ENCODE measurements around the gene STAT1. TPM values are rescaled to one million over a fixed set of nuclear protein-coding genes. Genes with fewer than 3 reads are reported as not detected.
"Not testable (repeated sequence)": the region's sequence is repeated elsewhere in the genome, so short reads cannot be mapped to it uniquely, and the experiment has no call there.

The STAT1 gene
- total RNA-seq, 4 donors from 2014 or later = 46.5 to 108 (median 67.2) TPM

DNA sequence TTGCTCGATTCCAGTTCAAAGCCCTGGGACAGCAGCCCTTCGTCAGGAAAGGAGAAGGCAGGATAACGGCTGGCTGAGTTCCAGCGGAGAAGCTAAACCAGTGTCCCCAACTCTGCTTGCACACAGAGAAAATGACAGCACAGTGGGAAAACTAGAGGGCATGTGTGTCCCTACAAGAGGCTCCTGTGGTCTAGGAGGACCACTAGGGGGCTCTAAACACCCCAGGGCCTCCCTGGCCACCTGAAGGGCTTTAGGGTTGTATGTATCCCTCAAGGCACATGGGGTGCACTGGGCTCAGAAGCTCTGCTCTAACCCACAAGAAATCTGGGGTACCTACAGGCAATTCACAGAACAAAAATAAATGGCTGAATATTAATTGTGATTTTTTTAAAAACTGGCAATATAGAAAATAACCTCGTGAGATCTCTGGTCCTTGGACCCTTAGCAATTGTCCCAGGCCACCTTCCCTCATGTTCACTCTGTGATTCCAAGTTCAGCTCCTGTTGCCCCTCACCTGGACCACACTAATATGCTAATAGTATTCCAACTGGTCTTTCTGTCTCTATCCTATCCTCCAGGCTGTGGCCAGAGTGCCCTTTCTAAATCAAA, 17.5 kb downstream of the STAT1 start:
- H3K4me1 ChIP-seq = no peaks in the 10 kb centered on the region
- no peak overlapping the region for H3K4me3 ChIP-seq
- no peaks in the 10 kb centered on the region for H3K27me3 ChIP-seq
- DNase-seq = no peak
- no peaks in the 10 kb centered on the region for H3K9me3 ChIP-seq
- no peak for TF ChIP-seq POLR2A (IDR thresholded peaks at IDR 0.05)
- TF ChIP-seq, protein P1, sequence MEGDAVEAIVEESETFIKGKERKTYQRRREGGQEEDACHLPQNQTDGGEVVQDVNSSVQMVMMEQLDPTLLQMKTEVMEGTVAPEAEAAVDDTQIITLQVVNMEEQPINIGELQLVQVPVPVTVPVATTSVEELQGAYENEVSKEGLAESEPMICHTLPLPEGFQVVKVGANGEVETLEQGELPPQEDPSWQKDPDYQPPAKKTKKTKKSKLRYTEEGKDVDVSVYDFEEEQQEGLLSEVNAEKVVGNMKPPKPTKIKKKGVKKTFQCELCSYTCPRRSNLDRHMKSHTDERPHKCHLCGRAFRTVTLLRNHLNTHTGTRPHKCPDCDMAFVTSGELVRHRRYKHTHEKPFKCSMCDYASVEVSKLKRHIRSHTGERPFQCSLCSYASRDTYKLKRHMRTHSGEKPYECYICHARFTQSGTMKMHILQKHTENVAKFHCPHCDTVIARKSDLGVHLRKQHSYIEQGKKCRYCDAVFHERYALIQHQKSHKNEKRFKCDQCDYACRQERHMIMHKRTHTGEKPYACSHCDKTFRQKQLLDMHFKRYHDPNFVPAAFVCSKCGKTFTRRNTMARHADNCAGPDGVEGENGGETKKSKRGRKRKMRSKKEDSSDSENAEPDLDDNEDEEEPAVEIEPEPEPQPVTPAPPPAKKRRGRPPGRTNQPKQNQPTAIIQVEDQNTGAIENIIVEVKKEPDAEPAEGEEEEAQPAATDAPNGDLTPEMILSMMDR (IDR thresholded peaks at IDR 0.05) = peak; percentile 5 to 54 (median 40)
- H3K36me3 ChIP-seq = peaks cover 0 to 94% (median 3%) of the 10 kb centered on the region in 3 donors
- no peak overlapping the region for H3K27ac ChIP-seq

DNA sequence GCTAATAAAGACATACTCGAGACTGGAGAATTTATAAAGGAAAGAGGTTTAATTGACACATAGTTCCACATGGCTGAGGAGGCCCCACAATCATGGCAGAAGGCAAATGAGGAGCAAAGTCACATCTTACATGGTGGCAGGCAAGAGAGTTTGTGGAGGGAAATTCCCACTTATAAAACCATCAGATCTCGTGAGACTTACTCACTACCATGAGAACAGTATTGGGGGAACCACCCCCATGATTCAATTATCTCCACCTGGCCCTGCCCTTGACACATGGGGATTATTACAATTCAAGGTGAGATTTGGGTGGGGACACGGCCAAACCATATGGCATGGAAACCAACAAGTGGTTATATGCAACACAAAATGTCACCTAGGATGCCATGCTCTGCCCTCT, 18.7 kb downstream of the STAT1 start:
- H3K4me1 ChIP-seq, H3K9me3 ChIP-seq, H3K4me3 ChIP-seq, H3K27ac ChIP-seq, H3K27me3 ChIP-seq, DNase-seq: not testable (repeated sequence)
- H3K36me3 ChIP-seq = peaks cover 0 to 94% (median 8%) of the 10 kb centered on the region in 3 donors

DNA sequence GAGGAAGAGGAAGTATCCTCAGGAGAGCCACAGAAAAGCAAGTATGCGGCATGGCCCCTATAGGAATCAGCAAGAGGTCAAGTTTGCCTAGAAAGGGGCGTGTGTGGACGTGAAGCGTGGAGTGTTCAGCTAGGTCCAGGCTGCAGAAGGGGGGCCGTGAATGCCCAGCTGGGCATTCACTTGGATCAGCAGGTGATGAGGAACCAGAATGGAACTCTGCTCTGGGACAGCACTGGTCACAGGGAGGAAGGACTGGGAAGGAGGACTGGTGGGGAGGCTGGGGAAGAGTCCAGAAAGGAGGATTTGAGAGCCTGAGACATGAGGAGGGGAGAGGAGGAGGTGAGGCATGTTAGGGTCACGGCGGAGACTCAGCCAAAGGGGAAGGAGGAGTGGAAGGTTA, 19.8 kb downstream of the STAT1 start:
- DNase-seq = no peak
- Histone ChIP-seq H3K4me3 (no peak overlapping the region), H3K36me3 (peaks cover 0 to 94% (median 8%) of the 10 kb centered on the region in 3 donors)

DNA sequence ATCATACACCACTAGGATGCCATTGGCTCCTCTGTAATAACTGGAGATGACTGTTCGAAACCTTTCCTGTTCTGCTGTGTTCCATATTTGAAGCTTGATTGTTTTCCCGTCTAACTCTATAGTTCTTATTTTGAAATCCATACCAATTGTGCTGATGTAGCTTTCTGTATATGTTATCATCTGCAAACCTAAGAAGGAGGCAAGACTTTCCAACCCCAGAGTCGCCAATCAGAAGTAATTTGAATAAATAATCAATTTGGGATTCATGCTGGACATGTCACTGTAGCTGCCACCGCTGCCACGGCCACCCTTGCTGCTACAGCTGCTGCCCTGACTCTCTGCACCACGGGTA, 20.7 kb downstream of the STAT1 start:
- Histone ChIP-seq H3K4me1 (no peaks in the 10 kb centered on the region), H3K9me3 (no peaks in the 10 kb centered on the region), H3K27me3 (no peaks in the 10 kb centered on the region), H3K27ac (no peak overlapping the region), H3K36me3 (peaks cover 0 to 94% (median 8%) of the 10 kb centered on the region in 3 donors), H3K4me3 (no peak overlapping the region)
- no peak for TF ChIP-seq POLR2A (IDR thresholded peaks at IDR 0.05)
- TF ChIP-seq, protein P1 (IDR thresholded peaks at IDR 0.05) = no peak
- DNase-seq = no peak

More for the DNA sequence above, 19.8 kb downstream of the STAT1 start:
- H3K27ac ChIP-seq = no peak overlapping the region
- H3K27me3 ChIP-seq = no peaks in the 10 kb centered on the region
- H3K4me1 ChIP-seq = no peaks in the 10 kb centered on the region
- TF ChIP-seq, protein P1 (IDR thresholded peaks at IDR 0.05) = no peak
- no peak for TF ChIP-seq POLR2A (IDR thresholded peaks at IDR 0.05)
- H3K9me3 ChIP-seq = no peaks in the 10 kb centered on the region

DNA sequence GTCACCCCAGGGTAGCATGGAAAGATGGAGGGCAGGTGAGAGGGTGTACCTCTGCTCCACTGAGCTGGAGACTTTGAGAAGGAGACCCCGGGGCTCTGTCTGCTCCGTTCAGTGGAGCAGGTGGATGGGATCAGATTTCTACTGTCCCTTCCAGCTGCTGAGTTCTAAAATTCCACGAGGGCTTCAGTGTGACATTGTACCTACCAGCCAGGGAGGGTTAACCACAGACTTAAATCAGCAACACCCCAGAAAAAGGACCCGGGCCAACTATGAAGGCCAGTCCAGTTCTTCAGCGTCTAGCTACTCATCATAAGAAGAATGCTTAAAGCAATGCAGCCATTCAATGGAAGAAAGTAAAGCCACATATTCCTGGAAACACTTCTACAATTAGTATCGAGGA, 23.8 kb downstream of the STAT1 start:
- TF ChIP-seq, protein P1 (IDR thresholded peaks at IDR 0.05) = no peak
- no peak for TF ChIP-seq POLR2A (IDR thresholded peaks at IDR 0.05)
- Histone ChIP-seq H3K9me3 (no peaks in the 10 kb centered on the region), H3K4me1 (no peaks in the 10 kb centered on the region), H3K27ac (no peak overlapping the region), H3K4me3 (no peak overlapping the region), H3K36me3 (peaks cover 0 to 94% (median 5%) of the 10 kb centered on the region in 3 donors), H3K27me3 (no peaks in the 10 kb centered on the region)
- no peak for DNase-seq

DNA sequence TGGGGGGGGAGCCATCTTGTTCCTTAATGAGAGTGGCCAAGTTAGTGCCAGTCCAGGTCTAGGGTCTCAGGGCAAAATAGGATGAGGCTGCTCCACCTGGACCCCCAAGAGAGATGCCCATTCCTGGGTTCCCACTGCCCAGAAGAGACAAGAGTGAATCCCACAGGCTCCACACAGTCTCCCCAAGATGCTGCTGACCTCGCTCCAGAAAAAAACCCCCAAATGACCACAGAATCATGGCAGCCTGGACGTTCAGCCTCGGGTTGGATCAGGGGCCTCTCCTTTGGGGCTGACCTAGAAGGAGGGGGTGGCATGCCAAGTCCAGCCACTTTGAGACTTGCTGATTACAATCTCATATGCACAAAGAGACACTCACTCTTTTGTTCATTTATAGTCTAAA, 25.1 kb downstream of the STAT1 start:
- no peaks in the 10 kb centered on the region for H3K4me1 ChIP-seq
- H3K4me3 ChIP-seq = no peak overlapping the region
- TF ChIP-seq, protein P1 (IDR thresholded peaks at IDR 0.05) = no peak
- TF ChIP-seq POLR2A (IDR thresholded peaks at IDR 0.05) = no peak
- H3K36me3 ChIP-seq = peaks cover 0 to 94% (median 5%) of the 10 kb centered on the region in 3 donors
- no peak for DNase-seq
- H3K27ac ChIP-seq = no peak overlapping the region
- H3K27me3 ChIP-seq = no peaks in the 10 kb centered on the region
- H3K9me3 ChIP-seq = no peaks in the 10 kb centered on the region
